Raji (cell line): ENCODE data around the gene RPF1.

ENCODE experiments used
- POLR2A ChIP-seq: IDR thresholded peaks from 2 replicates; pipeline ENCODE4 v1.6.1; 2011; ENCODE audit warnings: low read depth, low read length, control low read depth; ENCODE audit not compliant: insufficient read depth

Gene RPF1

GRCh38 chr1:84524590-84524989, 45.5 kb downstream of the RPF1 start:
- TF ChIP-seq POLR2A = no peak

- no peak for TF ChIP-seq POLR2A
Observed at GRCh38 chr1:84525779-84526178, 46.7 kb downstream of the RPF1 start.

- no peak for TF ChIP-seq POLR2A
Observed at GRCh38 chr1:84538599-84538998, 59.5 kb downstream of the RPF1 start.

GRCh38 chr1:84539972-84540371, 60.9 kb downstream of the RPF1 start:
- no peak for TF ChIP-seq POLR2A

- TF ChIP-seq POLR2A = no peak
Observed at GRCh38 chr1:84540759-84541158, 61.7 kb downstream of the RPF1 start.

- TF ChIP-seq POLR2A = no peak
Observed at GRCh38 chr1:84541679-84542078, 62.6 kb downstream of the RPF1 start.
